Common myeloid progenitor, CD34-positive (primary cell): ENCODE results near the gene SLC44A5.

Experiments
- CTCF ChIA-PET: fragments of 350-600 bp; sonication (Branson Sonifier 250); formaldehyde crosslinking; loops from one replicate; lab custom pipeline; 2021; ENCODE audit warnings: antibody characterized with exemption; lab: Charles Lee
- POLR2A ChIA-PET: fragments of 350-600 bp; sonication (Branson Sonifier 250); formaldehyde crosslinking; loops from one replicate; lab custom pipeline; 2021; ENCODE audit warnings: antibody characterized with exemption; lab: Charles Lee
- DNase-seq, 3 donors: peaks; one replicate each; pipeline versions ENCODE4 v3.0.0 to v3.0.0-alpha.2; 2013
- H3K27ac ChIP-seq, 2 experiments: 1 replicate in 1 of 2; 2 replicates in 1 of 2; pipeline ENCODE4 v1.7.0; 2013; ENCODE audit warnings: inconsistent platforms in 2 of 2, low read length in 2 of 2, mild to moderate bottlenecking in 2 of 2, low read depth in 1 of 2, moderate library complexity in 1 of 2; ENCODE audit not compliant: severe bottlenecking in 2 of 2, insufficient read depth in 1 of 2, poor library complexity in 1 of 2
- H3K27me3 ChIP-seq, 5 experiments: replicated peaks in 2 of 5; 1 replicate in 3 of 5; 2 replicates in 2 of 5; pipeline versions ENCODE4 v1.6.1 to v1.7.0; 2013; ENCODE audit warnings: low read length in 4 of 5, mild to moderate bottlenecking in 2 of 5, moderate library complexity in 2 of 5, inconsistent platforms in 1 of 5; ENCODE audit not compliant: insufficient read depth in 5 of 5, control insufficient read depth in 4 of 5
- H3K36me3 ChIP-seq, 4 experiments: 1 replicate in 2 of 4; 2 replicates in 2 of 4; pipeline versions ENCODE4 v1.6.1 to v1.7.0; 2013; ENCODE audit warnings: low read length in 3 of 4, control low read depth in 1 of 4, mild to moderate bottlenecking in 1 of 4; ENCODE audit not compliant: control insufficient read depth in 4 of 4, insufficient read depth in 4 of 4
- H3K4me1 ChIP-seq, 4 experiments: 1 replicate in 3 of 4; 2 replicates in 1 of 4; pipeline versions ENCODE4 v1.6.1 to v1.7.1; 2013; ENCODE audit warnings: low read length in 3 of 4, mild to moderate bottlenecking in 3 of 4, control low read depth in 1 of 4, inconsistent platforms in 1 of 4, moderate library complexity in 1 of 4; ENCODE audit not compliant: control insufficient read depth in 4 of 4, insufficient read depth in 4 of 4; ENCODE audit errors: control extremely low read depth in 1 of 4
- H3K4me3 ChIP-seq, 7 experiments: 1 replicate in 4 of 7; 2 replicates in 3 of 7; pipeline versions ENCODE4 v1.5.1 to v1.7.0; 2013; ENCODE audit warnings: mild to moderate bottlenecking in 7 of 7, low read length in 6 of 7, moderate library complexity in 6 of 7, inconsistent platforms in 2 of 7, low read depth in 2 of 7, control low read depth in 1 of 7; ENCODE audit not compliant: insufficient read depth in 4 of 7, control insufficient read depth in 1 of 7; ENCODE audit errors: extremely low read depth in 1 of 7
- H3K9me3 ChIP-seq, 5 experiments: 1 replicate in 4 of 5; 2 replicates in 1 of 5; pipeline versions ENCODE4 v1.6.1 to v1.7.1; 2013; ENCODE audit warnings: low read length in 4 of 5, mild to moderate bottlenecking in 2 of 5, inconsistent platforms in 1 of 5, low read depth in 1 of 5, moderate library complexity in 1 of 5; ENCODE audit not compliant: control insufficient read depth in 4 of 5, insufficient read depth in 2 of 5; ENCODE audit errors: control extremely low read depth in 1 of 5
- WGBS: methylation state at CpG from one replicate; pipeline ENCODE4 v1.1.5; 2013; ENCODE audit not compliant: insufficient coverage; 5-methylcytosine and 5-hydroxymethylcytosine counted together

The SLC44A5 gene

GRCh38 chr1:75345538-75346292 lies 265.2 kb downstream of the SLC44A5 start:
- Histone ChIP-seq H3K4me3 (no peak overlapping the region), H3K4me1 (no peaks in the 10 kb centered on the region), H3K27me3 (no peaks in the 10 kb centered on the region), H3K36me3 (no peaks in the 10 kb centered on the region), H3K9me3 (no peaks in the 10 kb centered on the region), H3K27ac (no peak overlapping the region)
- WGBS = 100% methylated on average over 1 of the region's 2 CpGs
- ChIA-PET POLR2A (no interaction called here), CTCF (no interaction called here)
- DNase-seq = no peak

DNA sequence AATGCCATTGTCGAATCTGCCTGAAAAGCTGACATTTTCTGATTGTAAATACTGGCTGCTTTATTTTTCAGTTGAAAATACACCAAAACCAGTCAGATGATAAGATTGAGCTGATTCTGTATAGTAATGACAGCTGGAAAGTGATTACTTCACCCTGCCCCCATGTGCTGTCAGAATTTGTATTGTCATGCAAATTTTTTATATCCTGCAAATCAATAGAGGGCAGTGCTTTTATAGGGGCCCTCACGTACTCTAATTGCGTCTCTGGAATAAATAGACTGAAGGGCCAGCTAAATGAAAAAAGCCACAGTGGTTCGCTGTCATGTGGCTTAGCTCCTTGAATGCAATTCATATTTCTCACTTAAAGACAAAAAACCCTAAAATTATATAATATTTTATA lies 268.1 kb downstream of the SLC44A5 start:
- Histone ChIP-seq H3K4me3 (no peak overlapping the region), H3K27ac (no peak overlapping the region), H3K27me3 (no peaks in the 10 kb centered on the region), H3K36me3 (no peaks in the 10 kb centered on the region), H3K4me1 (no peaks in the 10 kb centered on the region), H3K9me3 (no peaks in the 10 kb centered on the region)
- no peak for DNase-seq
- ChIA-PET POLR2A (no interaction called here), CTCF (no interaction called here)
- WGBS = 92% methylated on average over 2 of the region's 4 CpGs

GRCh38 chr1:75341537-75341936 lies 269.4 kb downstream of the SLC44A5 start:
- Histone ChIP-seq H3K4me1 (no peaks in the 10 kb centered on the region), H3K27me3 (no peaks in the 10 kb centered on the region), H3K27ac (no peak overlapping the region), H3K4me3 (no peak overlapping the region), H3K36me3 (no peaks in the 10 kb centered on the region), H3K9me3 (no peaks in the 10 kb centered on the region)
- ChIA-PET CTCF (interaction anchor here (0.7 to 0.8 kb wide), 2 partner anchors 9 to 17 kb away, joined by 3 read pairs; no protein-coding TSS in a partner anchor), POLR2A (no interaction called here)
- WGBS = 71% methylated on average over 3 of the region's 3 CpGs
- no peak for DNase-seq

- WGBS = 86% methylated on average over 5 of the region's 6 CpGs
- no peaks in the 10 kb centered on the region for H3K4me1 ChIP-seq
- ChIA-PET CTCF (no interaction called here), POLR2A (no interaction called here)
- H3K27me3 ChIP-seq = no peaks in the 10 kb centered on the region
- no peak overlapping the region for H3K27ac ChIP-seq
- H3K9me3 ChIP-seq = no peaks in the 10 kb centered on the region
- no peaks in the 10 kb centered on the region for H3K36me3 ChIP-seq
- DNase-seq = peak in 2 of 3 donors; percentile 3 to 36
- no peak overlapping the region for H3K4me3 ChIP-seq
Observed at GRCh38 chr1:75338616-75339483, 272.1 kb downstream of the SLC44A5 start.

- Histone ChIP-seq H3K4me3 (no peak overlapping the region), H3K9me3 (no peaks in the 10 kb centered on the region), H3K4me1 (no peaks in the 10 kb centered on the region), H3K36me3 (no peaks in the 10 kb centered on the region), H3K27ac (no peak overlapping the region), H3K27me3 (no peaks in the 10 kb centered on the region)
- 90% methylated on average over 4 of the region's 4 CpGs for WGBS
- POLR2A ChIA-PET = no interaction called here
- CTCF ChIA-PET = no interaction called here
- DNase-seq = no peak
Observed at GRCh38 chr1:75334876-75335389, 276.0 kb downstream of the SLC44A5 start.

- no peaks in the 10 kb centered on the region for H3K36me3 ChIP-seq
- H3K27me3 ChIP-seq = no peaks in the 10 kb centered on the region
- no peak for DNase-seq
- H3K4me3 ChIP-seq = no peak overlapping the region
- CTCF ChIA-PET = no interaction called here
- POLR2A ChIA-PET = no interaction called here
- H3K27ac ChIP-seq = no peak overlapping the region
- H3K4me1 ChIP-seq = no peaks in the 10 kb centered on the region
- no peaks in the 10 kb centered on the region for H3K9me3 ChIP-seq
Observed at GRCh38 chr1:75330624-75331023, 280.3 kb downstream of the SLC44A5 start.

GRCh38 chr1:75328691-75329090 lies 282.2 kb downstream of the SLC44A5 start:
- POLR2A ChIA-PET = no interaction called here
- WGBS = 81% methylated on average over 4 of the region's 4 CpGs

More at GRCh38 chr1:75328691-75329090, 282.2 kb downstream of the SLC44A5 start:
- no peak overlapping the region for H3K27ac ChIP-seq
- H3K36me3 ChIP-seq = no peaks in the 10 kb centered on the region
- no peak for DNase-seq
- no peaks in the 10 kb centered on the region for H3K27me3 ChIP-seq
- CTCF ChIA-PET = no interaction called here
- H3K9me3 ChIP-seq = no peaks in the 10 kb centered on the region
- H3K4me3 ChIP-seq = no peak overlapping the region
- no peaks in the 10 kb centered on the region for H3K4me1 ChIP-seq
